Glomerular endothelial cell (primary cell): Measurements from ENCODE around the gene SAMHD1. TPM values are rescaled to one million over a fixed set of nuclear protein-coding genes. Genes with fewer than 3 reads are reported as not detected.
"Not testable (repeated sequence)": the region's sequence is repeated elsewhere in the genome, so short reads cannot be mapped to it uniquely, and the experiment has no call there.

Experiments used
- DNase-seq: peaks from one replicate; pipeline ENCODE4 v3.0.0-alpha.2; 2011; ENCODE audit warnings: low read depth, low spot score; ENCODE audit errors: extremely low read depth
- total RNA-seq: library from RNA; depleted of rRNA; stranded (reverse); fragments of >200 nt; gene quantifications from 2 replicates; pipeline ENCODE4 v1.2.3, GENCODE V29; 2015

SAMHD1 gene
- total RNA-seq, 1 donor from 2014 or later = 95.0 TPM

DNA sequence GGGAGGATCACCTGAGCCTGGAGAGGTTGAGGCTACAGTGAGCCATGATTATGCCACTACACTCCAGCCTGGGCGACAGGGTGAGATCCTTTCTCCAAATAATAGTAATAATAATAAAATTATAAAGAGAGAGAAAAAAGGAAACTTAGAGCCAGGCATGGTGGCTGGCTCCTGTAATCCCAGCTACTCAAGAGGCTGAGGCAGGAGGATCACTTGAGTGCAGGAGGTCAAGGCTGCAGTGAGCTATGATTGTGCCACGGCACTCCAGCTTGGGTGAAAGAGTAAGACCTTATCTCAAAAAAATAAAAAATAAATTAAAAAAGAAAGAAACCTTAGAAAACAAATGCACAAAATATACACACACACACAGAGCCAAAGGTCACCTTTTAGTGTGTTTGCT lies 5.2 kb upstream of the SAMHD1 start:
- DNase-seq = no peak

DNA sequence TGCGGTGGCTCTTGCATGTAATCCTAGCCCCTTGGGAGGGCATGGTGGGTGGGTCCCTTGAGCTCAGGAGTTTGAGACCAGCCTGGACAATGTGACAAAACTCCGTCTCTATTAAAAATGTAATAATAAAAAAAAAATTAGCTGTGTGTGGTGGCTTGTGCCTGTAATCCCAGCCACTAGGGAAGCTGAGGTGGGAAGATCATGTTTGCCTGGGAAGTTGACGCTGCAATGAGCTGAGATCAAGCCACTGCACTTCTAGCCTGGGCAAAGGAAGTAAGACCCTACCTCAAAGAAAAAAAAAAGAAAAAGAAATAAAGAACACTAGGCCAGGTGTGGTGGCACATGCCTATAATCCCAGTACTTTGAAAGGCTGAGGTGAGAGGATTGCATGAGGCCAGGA lies 4.5 kb upstream of the SAMHD1 start:
- DNase-seq = no peak

DNA sequence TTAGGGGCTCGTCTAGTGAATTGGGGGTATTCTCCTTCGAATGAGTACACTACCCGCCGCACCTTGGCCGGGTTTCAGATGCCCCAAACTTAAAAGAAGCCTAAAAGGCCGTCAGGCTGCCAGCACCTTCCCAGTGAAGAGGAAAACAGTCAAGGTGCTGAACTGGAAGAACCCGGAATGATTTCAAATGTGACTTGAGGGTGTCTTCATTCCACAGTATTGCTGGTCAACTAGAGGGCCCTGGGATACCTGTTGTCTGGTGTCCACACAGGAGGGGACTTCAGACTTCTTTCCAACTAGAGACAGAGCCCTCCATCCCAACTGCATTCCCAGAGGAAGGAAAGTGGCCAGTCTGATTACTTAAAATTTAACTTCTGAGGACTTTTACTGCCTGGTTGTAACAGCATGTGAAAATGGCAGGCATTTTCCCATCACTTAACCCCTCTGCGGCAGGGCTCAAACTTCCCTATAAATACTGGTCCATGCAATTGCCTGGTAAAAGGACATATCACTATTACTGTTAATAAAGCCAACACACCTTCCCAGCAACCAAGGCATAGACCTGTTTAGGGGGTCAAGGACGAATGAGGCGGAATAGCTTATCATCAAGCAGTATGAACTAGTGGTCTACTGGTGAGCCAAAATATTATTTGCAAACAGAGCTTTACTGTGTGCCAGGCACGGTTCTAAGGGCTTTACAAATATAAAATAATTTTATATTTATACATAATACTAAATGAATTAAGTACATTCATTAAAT lies 651 bp upstream of the SAMHD1 start:
- no peak for DNase-seq

GRCh38 chr20:36950414-36951197 lies 902 bp downstream of the SAMHD1 start:
- no peak for DNase-seq

GRCh38 chr20:36941401-36941835 lies 10.1 kb downstream of the SAMHD1 start:
- no peak for DNase-seq

DNA sequence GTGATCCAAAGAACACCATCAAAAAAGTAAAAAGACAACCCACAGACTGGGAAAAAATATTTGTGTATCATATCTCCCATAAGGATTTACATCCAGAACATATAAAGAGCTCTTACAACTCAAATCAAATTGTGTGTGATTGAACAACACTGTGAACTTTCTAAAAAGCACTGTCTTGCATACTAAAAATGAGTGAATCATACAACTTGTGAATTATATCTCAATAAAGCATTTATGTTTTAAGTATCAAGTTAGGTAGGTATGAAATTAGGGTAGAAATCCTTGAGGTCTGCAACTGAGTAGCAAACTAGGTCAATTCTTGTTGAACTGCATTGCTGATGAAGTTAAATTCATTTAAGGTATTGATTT lies 14.1 kb downstream of the SAMHD1 start:
- no peak for DNase-seq

DNA sequence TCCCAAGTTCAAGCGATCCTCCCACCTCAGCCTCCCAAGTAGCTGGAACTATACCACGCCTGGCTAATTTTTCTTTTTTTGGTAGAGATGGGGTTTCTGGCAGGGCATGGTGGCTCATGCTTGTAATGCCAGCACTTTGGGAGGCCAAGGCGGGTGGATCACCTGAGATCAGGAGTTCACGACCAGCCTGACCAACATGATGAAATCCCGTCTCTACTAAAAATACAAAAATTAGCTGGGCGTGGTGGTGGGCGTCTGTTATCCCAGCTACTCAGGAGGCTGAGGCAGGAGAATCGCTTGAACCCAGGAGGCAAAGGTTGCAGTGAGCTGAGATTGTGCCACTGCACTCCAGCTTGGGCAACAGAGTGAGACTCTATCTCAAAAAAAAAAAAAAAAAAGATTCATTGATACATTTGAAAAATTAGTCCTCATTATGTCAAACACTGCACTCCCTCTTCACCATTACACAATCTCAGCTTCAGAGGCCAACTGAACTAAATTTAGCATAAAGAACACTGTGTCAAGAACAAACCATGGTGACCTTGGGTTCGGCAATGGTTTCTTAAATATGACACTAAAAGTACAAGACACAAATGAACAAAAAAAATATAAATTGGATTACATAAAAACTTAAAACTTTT lies 14.6 kb downstream of the SAMHD1 start:
- DNase-seq = not testable (repeated sequence)

DNA sequence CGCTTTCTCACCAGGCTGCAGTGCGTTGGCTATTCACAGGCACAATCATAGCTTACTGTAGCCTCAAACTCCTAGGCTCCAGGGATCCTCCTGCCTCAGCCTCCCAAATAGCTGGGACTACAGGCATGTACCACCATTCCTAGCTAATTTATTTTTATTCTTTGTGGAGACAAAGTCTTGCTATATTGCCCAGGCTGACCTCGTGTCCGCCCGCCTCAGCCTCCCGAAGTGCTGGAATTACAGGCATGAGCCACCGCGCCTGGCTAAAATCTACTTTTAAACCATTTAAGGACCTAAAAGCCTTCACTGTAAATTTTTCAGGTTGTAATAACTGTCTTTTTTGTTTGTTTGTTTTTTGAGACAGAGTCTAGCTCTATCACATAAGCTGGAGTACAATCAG lies 15.2 kb downstream of the SAMHD1 start:
- DNase-seq = no peak

DNA sequence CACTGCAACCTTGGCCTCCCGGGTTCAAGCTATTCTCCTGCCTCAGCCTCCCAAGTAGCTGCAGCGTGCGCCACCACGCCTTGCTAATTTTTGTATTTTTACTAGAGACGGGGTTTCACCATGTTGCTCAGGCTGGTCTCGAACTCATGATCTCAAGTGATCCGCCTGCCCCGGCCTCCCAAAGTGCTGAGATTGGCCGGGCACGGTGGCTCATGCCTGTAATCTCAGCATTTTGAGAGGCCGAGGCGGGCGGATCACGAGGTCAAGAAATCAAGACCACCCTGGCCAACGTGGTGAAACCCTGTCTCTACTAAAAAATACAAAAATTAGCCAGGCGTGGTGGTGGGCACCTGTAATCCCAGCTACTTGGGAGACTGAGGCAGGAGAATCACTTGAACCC lies 17.9 kb downstream of the SAMHD1 start:
- not testable (repeated sequence) for DNase-seq

DNA sequence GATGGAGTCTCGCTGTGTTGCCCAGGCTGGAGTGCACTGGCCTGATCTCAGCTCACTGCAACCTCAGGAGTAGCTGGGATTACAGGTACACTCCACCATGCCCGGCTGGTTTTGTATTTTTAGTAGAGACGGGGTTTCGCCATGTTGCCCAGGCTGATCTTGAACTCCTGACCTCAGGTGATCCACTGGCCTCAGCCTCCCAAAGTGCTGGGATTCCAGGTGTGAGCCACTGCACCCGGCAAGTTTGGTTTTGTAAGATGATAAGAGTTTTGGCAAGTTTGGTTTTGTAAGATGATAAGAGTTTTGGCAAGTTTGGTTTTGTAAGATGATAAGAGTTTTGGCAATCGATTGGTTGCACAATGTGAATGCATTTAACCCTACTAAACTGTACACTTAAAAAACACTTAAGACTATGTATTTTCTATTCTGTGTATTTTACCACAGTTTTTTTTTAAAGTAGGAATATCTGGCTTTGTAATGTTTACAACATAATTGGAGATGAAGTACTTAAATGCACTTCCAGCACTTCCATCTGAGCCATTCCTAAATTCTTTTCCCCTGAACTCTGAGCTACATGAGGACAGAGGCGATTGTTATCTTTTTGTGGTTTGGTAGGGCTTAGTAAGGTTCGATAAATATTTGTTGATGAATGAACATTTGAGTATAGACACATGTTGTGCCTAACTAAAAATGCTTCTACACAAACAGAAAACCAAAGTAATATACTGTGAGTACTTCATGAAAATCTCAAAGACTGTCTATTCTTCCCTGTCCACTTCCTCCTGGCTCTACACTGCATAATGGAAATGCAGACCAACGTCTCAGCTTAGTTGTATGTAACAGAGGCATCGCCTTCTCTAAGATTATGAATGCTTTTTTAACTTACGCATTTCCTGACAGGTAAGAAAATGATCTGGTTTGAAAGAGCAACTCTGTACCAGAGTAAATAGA lies 18.8 kb downstream of the SAMHD1 start:
- no peak for DNase-seq

GRCh38 chr20:36932067-36932466 lies 19.4 kb downstream of the SAMHD1 start:
- not testable (repeated sequence) for DNase-seq

DNA sequence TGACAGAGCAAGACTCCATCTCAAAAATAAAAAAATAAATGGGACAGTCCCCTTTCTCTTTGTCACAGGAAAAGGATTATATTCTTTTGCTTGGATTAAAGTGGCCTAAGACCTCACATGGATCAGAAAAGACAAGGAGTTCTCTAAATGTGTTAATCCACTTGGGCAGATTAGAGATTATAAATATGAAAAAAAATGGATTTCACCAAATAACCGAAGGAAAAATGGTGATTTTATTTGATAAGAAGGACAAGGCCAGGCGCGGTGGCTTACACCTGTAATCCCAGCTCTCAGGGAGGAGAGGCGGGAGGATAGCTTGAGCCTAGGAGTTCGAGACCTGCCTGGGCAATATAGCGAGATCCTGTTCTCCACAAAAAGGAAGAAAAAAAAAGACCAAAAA lies 21.8 kb downstream of the SAMHD1 start:
- no peak for DNase-seq

DNA sequence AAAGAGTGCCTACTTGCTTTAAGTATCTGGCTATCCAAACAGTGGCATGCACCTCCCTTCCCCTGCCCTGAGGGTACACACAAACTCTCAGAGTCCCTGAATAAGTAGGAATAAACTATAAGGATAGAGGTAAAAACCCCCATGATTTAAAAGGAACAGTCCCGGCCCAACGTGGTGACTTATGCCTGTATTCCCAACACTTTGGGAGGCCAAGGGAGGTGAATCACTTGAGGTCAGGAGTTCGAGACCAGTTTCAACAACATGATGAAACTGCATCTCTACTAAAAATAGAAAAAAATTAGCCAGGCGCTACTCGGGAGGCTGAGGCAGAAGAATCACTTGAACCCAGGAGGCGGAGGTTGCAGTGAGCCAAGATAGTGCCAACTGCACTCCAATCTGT lies 22.2 kb downstream of the SAMHD1 start:
- no peak for DNase-seq

DNA sequence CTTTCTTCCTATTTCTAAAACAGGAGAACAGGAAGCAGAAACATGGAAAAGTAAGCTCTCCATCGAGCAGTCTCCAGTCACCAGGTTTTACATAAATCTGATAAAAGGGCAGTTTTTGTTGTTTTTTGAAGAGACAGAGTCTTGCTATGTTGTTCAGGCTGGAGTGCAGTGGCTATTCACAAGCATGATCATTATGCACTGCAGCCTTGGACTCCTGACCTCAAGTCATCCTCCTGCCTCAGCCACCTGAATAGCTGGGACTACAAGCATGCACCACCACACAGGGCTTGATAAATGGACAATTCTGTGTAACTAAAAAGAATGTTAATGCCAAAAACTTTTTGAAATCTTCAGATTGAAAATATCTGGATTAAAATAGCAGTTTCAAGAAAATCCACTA lies 23.8 kb downstream of the SAMHD1 start:
- no peak for DNase-seq

DNA sequence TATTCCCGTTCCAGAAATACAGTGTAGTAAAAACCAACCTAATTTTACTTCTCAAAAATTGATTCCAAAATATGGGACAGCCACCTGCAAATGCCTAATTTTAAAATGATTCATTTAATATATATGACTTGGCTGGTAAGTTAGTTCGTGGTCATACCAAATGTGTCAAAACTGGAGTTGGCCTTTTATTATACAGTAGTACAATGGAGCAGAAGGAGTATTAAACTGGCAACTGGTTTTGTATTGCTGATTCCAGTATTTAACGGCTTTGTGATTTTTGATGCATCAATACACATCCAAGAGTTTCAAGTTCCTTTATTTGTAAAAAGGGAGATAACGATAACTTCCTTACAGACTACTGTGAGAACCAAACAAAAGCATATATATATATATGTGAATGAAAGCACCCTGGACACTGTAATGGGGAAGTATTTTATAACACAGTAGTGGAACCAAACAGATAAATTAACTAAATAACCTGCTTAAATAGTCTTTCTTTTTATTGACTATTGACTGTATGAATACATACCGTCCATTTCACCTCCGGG lies 24.8 kb downstream of the SAMHD1 start:
- no peak for DNase-seq

GRCh38 chr20:36925234-36925633 lies 26.3 kb downstream of the SAMHD1 start:
- DNase-seq = no peak

DNA sequence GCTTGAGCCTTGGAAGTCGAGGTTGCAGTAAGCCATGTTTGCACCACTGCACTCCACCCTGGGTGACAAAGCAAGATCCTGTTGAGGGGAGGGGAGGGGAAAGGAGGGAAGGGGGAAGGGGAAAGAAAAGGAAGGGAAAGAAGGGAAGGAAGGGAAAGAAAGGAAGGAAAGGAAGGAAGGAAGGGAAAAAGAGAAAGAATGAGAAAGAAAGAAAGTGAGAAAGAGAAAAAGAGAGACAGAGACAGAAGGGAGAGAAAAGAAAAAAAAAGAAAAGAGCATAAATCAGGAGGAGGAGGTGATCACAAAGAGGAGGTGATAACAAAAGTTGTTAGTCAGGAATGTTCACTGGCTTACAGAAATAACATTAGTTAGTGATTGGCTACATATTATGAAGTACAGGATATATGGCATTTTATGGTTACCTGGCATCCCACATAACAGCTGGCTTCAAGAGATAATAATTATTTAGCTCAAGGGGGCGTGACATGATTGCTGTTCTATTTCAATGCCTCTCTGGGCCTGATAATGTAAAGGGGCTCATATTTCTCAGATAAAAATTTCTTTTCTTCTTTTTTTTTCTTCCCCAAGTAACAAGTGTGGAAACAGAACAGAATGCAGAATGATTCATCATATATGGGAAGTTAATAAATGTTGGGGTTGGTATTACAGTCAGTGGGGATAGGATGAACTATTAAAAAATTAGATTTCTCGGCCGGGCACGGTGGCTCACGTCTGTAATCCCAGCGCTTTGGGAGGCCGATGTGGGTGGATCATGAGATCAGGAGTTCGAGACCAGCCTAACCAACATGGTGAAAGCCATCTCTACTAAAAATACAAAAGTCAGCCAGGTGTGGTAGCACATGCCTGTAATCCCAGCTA lies 27.1 kb downstream of the SAMHD1 start:
- DNase-seq = no peak

DNA sequence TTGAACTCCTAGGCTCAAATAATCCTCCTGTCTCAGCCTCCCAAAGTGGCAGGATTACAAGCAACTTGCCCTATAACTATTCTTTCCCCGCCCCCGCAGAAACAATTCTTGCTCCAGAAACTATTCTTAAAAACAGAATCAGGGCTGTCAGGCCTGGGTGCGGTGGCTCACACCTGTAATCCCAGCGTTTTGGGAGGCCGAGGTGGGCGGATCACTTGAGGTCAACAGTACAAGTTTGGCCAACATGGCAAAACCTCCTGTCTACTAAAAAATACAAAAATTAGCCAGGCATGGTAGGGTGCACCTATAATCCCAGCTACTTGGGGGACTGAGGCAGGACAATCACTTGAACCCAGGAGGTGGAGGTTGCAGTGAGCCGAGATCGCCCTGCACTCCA lies 31.2 kb downstream of the SAMHD1 start:
- DNase-seq = no peak

DNA sequence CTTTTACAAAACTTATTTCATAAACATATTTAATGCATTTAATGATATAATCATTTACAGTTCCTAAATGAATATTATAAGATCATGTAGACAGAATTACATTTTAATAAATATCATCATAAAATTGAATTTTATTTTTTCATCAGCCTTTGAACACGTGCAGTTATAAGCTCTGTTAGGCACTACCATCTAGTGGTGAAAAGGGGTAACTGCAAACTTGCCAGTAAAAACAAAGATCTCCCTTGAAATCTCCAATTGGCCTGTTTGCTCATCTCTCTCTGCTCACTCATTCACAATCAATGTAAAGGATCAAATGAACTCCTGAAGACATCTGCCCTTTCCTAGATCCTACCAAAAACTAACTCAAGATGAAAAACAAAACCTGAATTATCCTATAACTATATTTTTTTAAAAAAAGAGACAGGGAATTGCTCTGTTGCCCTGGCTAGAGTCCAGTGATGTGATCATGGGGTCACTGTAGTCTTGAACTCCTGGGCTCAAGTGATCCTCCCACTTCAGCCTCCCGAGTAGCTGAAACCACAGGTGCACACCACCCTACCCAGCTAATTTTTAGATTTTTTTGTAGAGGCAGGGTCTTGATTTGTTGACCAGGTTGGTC lies 31.7 kb downstream of the SAMHD1 start:
- DNase-seq = peak; percentile 50
